GM03348 (cell line): ENCODE measurements around the gene PRDM16.

Experiments
- DNase-seq: peaks from one replicate; pipeline ENCODE4 v3.0.0; 2012; ENCODE audit warnings: low spot score

The PRDM16 gene

GRCh38 chr1:3244025-3244926 is 175.3 kb downstream of the PRDM16 start:
- no peak for DNase-seq

GRCh38 chr1:3244927-3245315 is 175.9 kb downstream of the PRDM16 start:
- no peak for DNase-seq

GRCh38 chr1:3245344-3245743 is 176.3 kb downstream of the PRDM16 start:
- no peak for DNase-seq

GRCh38 chr1:3245768-3246167 is 176.8 kb downstream of the PRDM16 start:
- no peak for DNase-seq

- DNase-seq, result no peak
Measured at GRCh38 chr1:3246251-3246650, 177.2 kb downstream of the PRDM16 start.

- no peak for DNase-seq
Measured at GRCh38 chr1:3247521-3248121, 178.6 kb downstream of the PRDM16 start.

- no peak for DNase-seq
Measured at GRCh38 chr1:3248155-3249141, 179.4 kb downstream of the PRDM16 start.

- no peak for DNase-seq
Measured at GRCh38 chr1:3249231-3249630, 180.2 kb downstream of the PRDM16 start.

GRCh38 chr1:3249631-3250501 is 180.9 kb downstream of the PRDM16 start:
- no peak for DNase-seq

GRCh38 chr1:3250624-3251023 is 181.6 kb downstream of the PRDM16 start:
- no peak for DNase-seq

GRCh38 chr1:3251099-3251806 is 182.2 kb downstream of the PRDM16 start:
- DNase-seq, result no peak

GRCh38 chr1:3251807-3252428 is 182.9 kb downstream of the PRDM16 start:
- DNase-seq, result no peak

- no peak for DNase-seq
Measured at GRCh38 chr1:3255680-3256079, 186.7 kb downstream of the PRDM16 start.

GRCh38 chr1:3257788-3258187 is 188.8 kb downstream of the PRDM16 start:
- no peak for DNase-seq

- DNase-seq, result no peak
Measured at GRCh38 chr1:3258386-3259003, 189.5 kb downstream of the PRDM16 start.

- DNase-seq, result no peak
Measured at GRCh38 chr1:3259020-3259419, 190.0 kb downstream of the PRDM16 start.

- DNase-seq, result no peak
Measured at GRCh38 chr1:3261007-3261968, 192.3 kb downstream of the PRDM16 start.

GRCh38 chr1:3261969-3262579 is 193.1 kb downstream of the PRDM16 start:
- DNase-seq, result no peak
